H1 (cell line): Measurements from ENCODE around the gene VAPA. TPM values are rescaled to one million over a fixed set of nuclear protein-coding genes. Genes with fewer than 3 reads are reported as not detected.

Experiments
- CTCF ChIA-PET: fragments of 300-600 bp; sonication (Branson Sonifier 250); formaldehyde crosslinking; loops from one replicate; lab custom pipeline; 2021; ENCODE audit not compliant: partially characterized antibody; lab: Charles Lee
- POLR2A ChIA-PET: fragments of 300-600 bp; sonication (Branson Sonifier 250); formaldehyde crosslinking; loops from one replicate; lab custom pipeline; 2021; ENCODE audit warnings: inconsistent platforms; ENCODE audit not compliant: partially characterized antibody; lab: Charles Lee
- DNase-seq, 2 experiments: peaks; one replicate each; pipeline versions ENCODE4 v3.0.0 to v3.0.0-alpha.2; 2010 to 2022; ENCODE audit warnings: low spot score in 2 of 2, low read depth in 1 of 2, mixed read lengths in 1 of 2
- FAIRE-seq: peaks from 2 replicates; lab custom pipeline; 2011; peaks lifted over from hg19 to GRCh38; lab: Jason Lieb, UNC
- H2AFZ ChIP-seq: 2 replicates; pipeline ENCODE4 v1.8.1; 2012; ENCODE audit warnings: low read length, inconsistent platforms
- H2AK5ac ChIP-seq: 2 replicates; pipeline ENCODE4 v1.6.1; 2013; ENCODE audit warnings: low read depth, low read length
- H2BK120ac ChIP-seq: replicated peaks from 2 replicates; pipeline ENCODE3; 2013; ENCODE audit warnings: low read depth, low read length, inconsistent platforms
- H2BK12ac ChIP-seq: 2 replicates; pipeline ENCODE4 v1.6.1; 2013; ENCODE audit warnings: low read depth, low read length
- H2BK15ac ChIP-seq: 2 replicates; pipeline ENCODE4 v1.6.1; 2013; ENCODE audit warnings: low read length
- H2BK20ac ChIP-seq: 2 replicates; pipeline ENCODE4 v1.6.1; 2013; ENCODE audit warnings: low read length
- H2BK5ac ChIP-seq: 2 replicates; pipeline ENCODE4 v1.6.1; 2013; ENCODE audit warnings: low read depth, low read length
- H3K14ac ChIP-seq: 2 replicates; pipeline ENCODE4 v1.6.1; 2013; ENCODE audit warnings: inconsistent platforms; ENCODE audit not compliant: insufficient read length
- H3K18ac ChIP-seq: 2 replicates; pipeline ENCODE4 v1.6.1; 2013; ENCODE audit warnings: low read length; ENCODE audit errors: extremely low read depth
- H3K23ac ChIP-seq: 2 replicates; pipeline ENCODE4 v1.6.1; 2013; ENCODE audit warnings: inconsistent platforms; ENCODE audit not compliant: insufficient read length
- H3K23me2 ChIP-seq: 2 replicates; pipeline ENCODE4 v1.6.1; 2013; ENCODE audit warnings: low read depth, low read length
- H3K27ac ChIP-seq: 2 replicates; pipeline ENCODE4 v1.6.1; 2011; ENCODE audit warnings: low read depth, low read length, inconsistent platforms
- H3K27me3 ChIP-seq, 4 experiments: replicated peaks in 1 of 4; 1 replicate in 1 of 4; 2 replicates in 3 of 4; pipeline versions ENCODE4 v1.6.1 to v1.8.1; 2011 to 2013; ENCODE audit warnings: low read length in 3 of 4, mild to moderate bottlenecking in 3 of 4, inconsistent platforms in 2 of 4, mixed read lengths in 2 of 4, moderate library complexity in 1 of 4; ENCODE audit not compliant: control insufficient read depth in 3 of 4, insufficient read depth in 3 of 4; ENCODE audit errors: extremely low read depth in 1 of 4
- H3K36me3 ChIP-seq, 4 experiments: 2 replicates each; pipeline versions ENCODE4 v1.6.1 to v1.8.1; 2011 to 2013; ENCODE audit warnings: mild to moderate bottlenecking in 4 of 4, low read length in 3 of 4, moderate library complexity in 2 of 4, control low read depth in 1 of 4, inconsistent platforms in 1 of 4; ENCODE audit not compliant: insufficient read depth in 4 of 4, control insufficient read depth in 2 of 4
- H3K4ac ChIP-seq: replicated peaks from 2 replicates; pipeline ENCODE3; 2013; ENCODE audit warnings: low read length, low read depth, mixed read lengths, inconsistent platforms; ENCODE audit not compliant: insufficient read length
- H3K4me1 ChIP-seq, 4 experiments: replicated peaks in 1 of 4; 1 replicate in 1 of 4; 2 replicates in 3 of 4; pipeline versions ENCODE4 v1.6.1 to v1.8.1; 2011 to 2013; ENCODE audit warnings: low read length in 3 of 4, inconsistent platforms in 2 of 4, mixed read lengths in 1 of 4; ENCODE audit not compliant: insufficient read depth in 4 of 4, control insufficient read depth in 3 of 4
- H3K4me2 ChIP-seq, 2 experiments: 2 replicates each; pipeline versions ENCODE4 v1.6.1 to v1.8.1; 2011 to 2013; ENCODE audit warnings: low read depth in 2 of 2, low read length in 2 of 2, control low read depth in 1 of 2, inconsistent platforms in 1 of 2, mild to moderate bottlenecking in 1 of 2; ENCODE audit not compliant: insufficient read depth in 1 of 2
- H3K4me3 ChIP-seq, 4 experiments: fragments of 200-600, 300-600 bp in 1 of 4; sonication (generic), shearing (Covaris generic), sonication (Bioruptor Twin) in 1 of 4; 2 replicates each; pipeline versions ENCODE4 v1.5.1 to v1.8.1; 2011 to 2016; ENCODE audit warnings: low read length in 4 of 4, low read depth in 3 of 4, control low read depth in 2 of 4, inconsistent platforms in 2 of 4, mild to moderate bottlenecking in 2 of 4, mixed read lengths in 1 of 4, moderate library complexity in 1 of 4; ENCODE audit not compliant: insufficient read depth in 2 of 4; ENCODE audit errors: extremely low read depth in 1 of 4
- H3K56ac ChIP-seq: replicated peaks from 2 replicates; pipeline ENCODE3; 2013; ENCODE audit warnings: low read depth, mild to moderate bottlenecking, mixed read lengths, low read length, inconsistent platforms; ENCODE audit not compliant: insufficient read length
- H3K79me1 ChIP-seq: 2 replicates; pipeline ENCODE4 v1.6.1; 2013; ENCODE audit warnings: low read depth, low read length, control low read depth
- H3K79me2 ChIP-seq, 2 experiments: 2 replicates each; pipeline versions ENCODE4 v1.6.1 to v1.8.1; 2012 to 2013; ENCODE audit warnings: low read length in 2 of 2, mild to moderate bottlenecking in 2 of 2, inconsistent platforms in 1 of 2; ENCODE audit not compliant: insufficient read depth in 2 of 2, control insufficient read depth in 1 of 2
- H3K9ac ChIP-seq, 4 experiments: replicated peaks in 1 of 4; 1 replicate in 1 of 4; 2 replicates in 3 of 4; pipeline versions ENCODE4 v1.6.1 to v1.8.1; 2011 to 2013; ENCODE audit warnings: low read depth in 3 of 4, low read length in 3 of 4, control low read depth in 2 of 4, mild to moderate bottlenecking in 2 of 4, moderate library complexity in 2 of 4, inconsistent platforms in 1 of 4; ENCODE audit errors: extremely low read depth in 1 of 4
- H3K9me3 ChIP-seq, 2 experiments: 2 replicates each; pipeline versions ENCODE4 v1.6.1 to v1.8.1; 2012 to 2013; ENCODE audit warnings: mild to moderate bottlenecking in 2 of 2, moderate library complexity in 2 of 2, control low read depth in 1 of 2, inconsistent platforms in 1 of 2, low read depth in 1 of 2, low read length in 1 of 2, mixed read lengths in 1 of 2; ENCODE audit not compliant: insufficient read depth in 2 of 2
- H4K20me1 ChIP-seq, 2 experiments: replicated peaks in 1 of 2; 2 replicates each; pipeline versions ENCODE3 to v1.8.1; 2011 to 2013; ENCODE audit warnings: inconsistent platforms in 2 of 2, low read length in 2 of 2, mild to moderate bottlenecking in 1 of 2; ENCODE audit not compliant: insufficient read depth in 2 of 2, control insufficient read depth in 1 of 2
- H4K5ac ChIP-seq: 2 replicates; pipeline ENCODE4 v1.6.1; 2013; ENCODE audit warnings: low read length, low read depth, mixed read lengths, inconsistent platforms; ENCODE audit not compliant: insufficient read length
- H4K8ac ChIP-seq: 2 replicates; pipeline ENCODE4 v1.8.0; 2013; ENCODE audit warnings: mild to moderate bottlenecking, moderate library complexity, low read length, inconsistent platforms; ENCODE audit not compliant: insufficient read depth; ENCODE audit errors: extremely low read depth
- H4K91ac ChIP-seq: replicated peaks from 2 replicates; pipeline ENCODE3; 2013; ENCODE audit warnings: low read length, mixed read lengths, inconsistent platforms; ENCODE audit not compliant: insufficient read length
- ASH2L ChIP-seq: fragments of 200-600, 300-600 bp; sonication (generic); IDR thresholded peaks from one replicate; pipeline ENCODE4 v1.7.1; 2017; ENCODE audit warnings: low read length
- CBX8 ChIP-seq: fragments of 300-800, 300-1000 bp; sonication (generic); IDR thresholded peaks from 2 replicates; pipeline ENCODE4 v1.7.1; 2016; ENCODE audit warnings: low read depth, low read length, borderline replicate concordance
- CHD2 ChIP-seq: IDR thresholded peaks from 2 replicates; pipeline ENCODE4 v1.6.1; 2012; ENCODE audit warnings: low read length, improper control_type of control experiment
- CTBP2 ChIP-seq: IDR thresholded peaks from 2 replicates; pipeline ENCODE4 v1.7.0; 2011; ENCODE audit warnings: borderline replicate concordance, mild to moderate bottlenecking, moderate library complexity, mixed read lengths, low read length; ENCODE audit not compliant: insufficient read depth, insufficient read length
- EZH2 ChIP-seq: fragments of 200-600 bp; sonication (generic); IDR thresholded peaks from 2 replicates; pipeline ENCODE4 v1.7.1; 2012; ENCODE audit warnings: low read depth, mild to moderate bottlenecking, moderate library complexity, low read length, inconsistent platforms; ENCODE audit not compliant: severe bottlenecking
- FOSL1 ChIP-seq: IDR thresholded peaks from 2 replicates; pipeline ENCODE4 v1.6.1; 2011; ENCODE audit warnings: mild to moderate bottlenecking, low read depth, low read length, moderate library complexity; ENCODE audit not compliant: insufficient read depth
- GTF2F1 ChIP-seq: IDR thresholded peaks from 2 replicates; pipeline ENCODE4 v1.6.1; 2012; ENCODE audit warnings: low read depth, low read length, improper control_type of control experiment, borderline replicate concordance
- KDM4A ChIP-seq: IDR thresholded peaks from one replicate; pipeline ENCODE4 v1.7.1; 2012; ENCODE audit warnings: low read depth, mild to moderate bottlenecking, moderate library complexity, low read length, inconsistent platforms; ENCODE audit not compliant: severe bottlenecking
- MAFK ChIP-seq: IDR thresholded peaks from 2 replicates; pipeline ENCODE4 v1.6.1; 2012; ENCODE audit warnings: low read depth, mild to moderate bottlenecking, improper control_type of control experiment, low read length
- PHF8 ChIP-seq: fragments of 200-600 bp; sonication (generic); conservative IDR thresholded peaks from 2 replicates; pipeline ENCODE4 v1.7.1; 2012; ENCODE audit warnings: low read depth, mild to moderate bottlenecking, inconsistent platforms, low read length, moderate library complexity
- TAF7 ChIP-seq: optimal IDR thresholded peaks from 2 replicates; pipeline ENCODE3; 2011; ENCODE audit warnings: low read depth, mild to moderate bottlenecking, inconsistent platforms, low read length, moderate library complexity, borderline replicate concordance
- TEAD4 ChIP-seq: IDR thresholded peaks from 2 replicates; pipeline ENCODE4 v1.6.1; 2012; ENCODE audit warnings: low read depth, low read length, inconsistent platforms, mixed read lengths
- WGBS, 2 experiments: shearing (Covaris generic) in 1 of 2; methylation state at CpG; one replicate each; pipeline versions ENCODE4 v1.1.6 to v1.1.7; 2013 to 2015; ENCODE audit warnings: low lambda C conversion rate in 2 of 2, mixed read lengths in 2 of 2, inconsistent platforms in 1 of 2, low coverage in 1 of 2, missing lambda C conversion rate in 1 of 2; ENCODE audit not compliant: insufficient replicate concordance in 2 of 2, insufficient coverage in 1 of 2, insufficient read length in 1 of 2; ENCODE audit errors: extremely low coverage in 1 of 2, missing lambda C conversion rate in 1 of 2; 5-methylcytosine and 5-hydroxymethylcytosine counted together
- polyA plus RNA-seq, 7 experiments: library from polyadenylated mRNA; depleted of rRNA in 3 of 7; stranded (reverse) in 5 of 7; unstranded in 2 of 7; fragments of >200 nt in 5 of 7; fragments of 200-250 nt in 2 of 7; gene quantifications; 1 replicate in 5 of 7; 2 replicates in 1 of 7; 4 replicates in 1 of 7; pipeline versions ENCODE4 v1.2.1 to v1.2.3, GENCODE V29; 2011 to 2013; ENCODE audit warnings: missing spikeins in 2 of 7, mixed read lengths in 2 of 7
- total RNA-seq: library from RNA; stranded (reverse); fragmentation: NEBNext Ultra II Directional; extraction: Animal tissue kit (Norgen Biotek cat#: 25700); gene quantifications from 2 replicates; pipeline ENCODE4 v1.2.1, GENCODE V29; 2021

The VAPA gene
- total and polyA plus RNA-seq, 2 of the 8 experiments (the other 6 are each of a cell fraction or from before 2014, with no cell fraction given), result 79.7 to 130 TPM

DNA sequence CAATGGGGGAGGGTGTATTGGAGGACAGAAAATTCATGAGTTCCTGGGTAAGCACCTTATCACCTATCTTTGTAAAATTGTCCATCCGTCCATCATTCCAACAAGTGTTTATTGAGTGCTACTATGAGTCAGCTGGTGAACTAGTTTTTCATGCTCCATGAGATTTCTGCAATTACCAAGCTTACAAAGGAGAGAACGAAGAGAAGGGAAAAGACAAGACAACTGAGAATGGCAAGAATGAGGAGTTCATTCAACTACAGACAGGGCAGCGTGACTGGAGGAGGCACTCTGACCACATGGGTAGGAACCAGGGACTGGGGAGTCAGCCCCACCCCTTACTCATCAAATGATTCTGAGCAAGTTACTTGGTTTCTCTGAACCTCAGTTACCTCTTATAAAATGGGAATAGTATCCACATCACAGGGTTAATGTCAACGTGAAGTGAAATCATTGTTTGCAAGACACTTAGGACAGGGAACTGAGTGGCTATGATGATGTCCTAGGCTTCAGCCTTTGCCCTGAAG, 46.7 kb upstream of the VAPA start:
- H3K79me2 ChIP-seq, result no peaks in the 10 kb centered on the region
- no peak overlapping the region for H2BK120ac ChIP-seq
- H4K91ac ChIP-seq, result no peak overlapping the region
- no peak overlapping the region for H3K4me3 ChIP-seq
- no peak overlapping the region for H3K4me2 ChIP-seq
- H4K5ac ChIP-seq, result no peak overlapping the region
- no peak overlapping the region for H3K23ac ChIP-seq
- H3K56ac ChIP-seq, result no peak overlapping the region
- H3K14ac ChIP-seq, result no peak overlapping the region
- H3K27me3 ChIP-seq, result peaks cover 0 to 2% (median 0%) of the 10 kb centered on the region in 4 experiments; a peak in 1 of 7 replicates
- no peak overlapping the region for H2AK5ac ChIP-seq
- TF ChIP-seq MAFK (no peak), TEAD4 (no peak), CHD2 (no peak), KDM4A (no peak), FOSL1 (no peak), EZH2 (no peak), CBX8 (no peak), PHF8 (no peak), ASH2L (no peak), CTBP2 (no peak), TAF7 (no peak), GTF2F1 (no peak)
- H2AFZ ChIP-seq, result no peak overlapping the region
- H3K18ac ChIP-seq, result no peak overlapping the region
- H3K79me1 ChIP-seq, result no peaks in the 10 kb centered on the region
- ChIA-PET POLR2A (no interaction called here), CTCF (interaction anchor here (1.2 kb wide), 1 partner anchor 10 kb away, joined by 3 read pairs; no protein-coding TSS in a partner anchor)
- no peaks in the 10 kb centered on the region; a peak in 1 of 8 replicates for H3K36me3 ChIP-seq
- no peak overlapping the region for H3K27ac ChIP-seq
- DNase-seq (no peak), FAIRE-seq (no peak)
- H2BK20ac ChIP-seq, result no peak overlapping the region
- H2BK12ac ChIP-seq, result no peak overlapping the region
- no peak overlapping the region for H3K9ac ChIP-seq
- H4K8ac ChIP-seq, result no peak overlapping the region
- no peak overlapping the region for H2BK5ac ChIP-seq
- H3K23me2 ChIP-seq, result no peaks in the 10 kb centered on the region; the same call in 1 of the 2 replicates
- WGBS, 2 experiments, result 79% methylated on average over 4 of the region's 4 CpGs; no CpG with 5 or more reads in 1 of the 2 experiments
- H2BK15ac ChIP-seq, result no peak overlapping the region
- no peaks in the 10 kb centered on the region for H4K20me1 ChIP-seq
- peaks cover 0 to 14% (median 7%) of the 10 kb centered on the region in 4 experiments; a peak in 4 of 7 replicates for H3K4me1 ChIP-seq
- H3K4ac ChIP-seq, result no peak overlapping the region
- peaks cover 12 to 17% of the 10 kb centered on the region in 2 experiments; a peak in 3 of 4 replicates for H3K9me3 ChIP-seq
